AG10803 (cell line): ENCODE results near the gene PACS2.
A peak's percentile ranks its signal among the peaks of the same experiment; 100 is the strongest.

ENCODE experiments used
- DNase-seq: peaks from one replicate; pipeline ENCODE4 v3.0.0; 2010; ENCODE audit warnings: low read depth
- H3K4me3 ChIP-seq: 2 replicates; pipeline ENCODE4 v1.5.1; 2011; ENCODE audit warnings: mild to moderate bottlenecking, low read length, control low read depth
- TF ChIP-seq, protein P1 (sequence below): conservative IDR thresholded peaks from 2 replicates; pipeline ENCODE4 v1.5.1; 2011; ENCODE audit warnings: mild to moderate bottlenecking, low read length, control low read depth, inconsistent platforms

The PACS2 gene

DNA sequence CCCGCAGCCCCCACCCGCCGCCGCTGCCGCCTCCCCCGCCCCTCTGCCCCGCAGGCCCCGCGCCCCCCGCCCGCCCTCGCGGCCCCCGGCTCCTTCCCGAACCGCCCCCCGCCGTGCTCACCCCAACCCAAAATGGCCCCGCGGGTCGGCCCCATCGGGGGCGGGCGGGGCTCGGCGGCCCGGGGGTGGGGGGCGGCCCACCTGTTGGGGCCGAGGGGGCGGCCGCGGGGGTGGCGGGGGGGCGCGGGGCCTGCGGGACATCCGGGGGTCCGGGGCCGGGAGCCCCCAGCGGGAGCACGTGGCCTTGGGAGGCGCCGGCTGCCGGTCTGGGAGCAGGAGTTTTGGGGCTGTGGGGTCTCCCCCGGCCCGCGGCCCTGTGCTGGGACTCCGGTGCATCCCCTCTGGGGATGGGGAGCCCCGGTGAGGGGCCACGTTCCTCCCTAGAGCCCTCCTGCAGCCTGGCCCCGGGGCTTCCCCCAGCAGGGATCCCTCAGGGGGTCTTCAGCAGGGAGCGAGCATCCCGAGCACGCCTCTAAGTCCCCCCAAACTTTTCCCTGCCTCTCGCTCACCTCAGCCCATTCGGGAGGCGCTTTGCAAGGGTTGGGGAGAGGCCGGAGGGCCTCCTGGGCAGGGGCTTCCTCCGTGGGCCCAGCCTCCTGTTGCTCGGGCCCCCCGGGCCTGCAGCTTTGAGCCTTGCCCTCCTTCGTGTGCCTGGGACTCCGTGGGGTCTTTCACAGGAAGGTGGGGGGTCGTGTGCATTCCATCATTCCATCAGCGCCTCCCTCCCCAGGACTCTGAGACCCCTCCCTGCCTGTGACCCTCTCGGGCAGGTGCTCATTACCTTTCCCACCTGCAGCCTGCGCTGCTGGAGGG, 105.8 kb downstream of the PACS2 start:
- H3K4me3 ChIP-seq, result peak overlapping the region; percentile 80
- TF ChIP-seq, protein P1, sequence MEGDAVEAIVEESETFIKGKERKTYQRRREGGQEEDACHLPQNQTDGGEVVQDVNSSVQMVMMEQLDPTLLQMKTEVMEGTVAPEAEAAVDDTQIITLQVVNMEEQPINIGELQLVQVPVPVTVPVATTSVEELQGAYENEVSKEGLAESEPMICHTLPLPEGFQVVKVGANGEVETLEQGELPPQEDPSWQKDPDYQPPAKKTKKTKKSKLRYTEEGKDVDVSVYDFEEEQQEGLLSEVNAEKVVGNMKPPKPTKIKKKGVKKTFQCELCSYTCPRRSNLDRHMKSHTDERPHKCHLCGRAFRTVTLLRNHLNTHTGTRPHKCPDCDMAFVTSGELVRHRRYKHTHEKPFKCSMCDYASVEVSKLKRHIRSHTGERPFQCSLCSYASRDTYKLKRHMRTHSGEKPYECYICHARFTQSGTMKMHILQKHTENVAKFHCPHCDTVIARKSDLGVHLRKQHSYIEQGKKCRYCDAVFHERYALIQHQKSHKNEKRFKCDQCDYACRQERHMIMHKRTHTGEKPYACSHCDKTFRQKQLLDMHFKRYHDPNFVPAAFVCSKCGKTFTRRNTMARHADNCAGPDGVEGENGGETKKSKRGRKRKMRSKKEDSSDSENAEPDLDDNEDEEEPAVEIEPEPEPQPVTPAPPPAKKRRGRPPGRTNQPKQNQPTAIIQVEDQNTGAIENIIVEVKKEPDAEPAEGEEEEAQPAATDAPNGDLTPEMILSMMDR, result no peak
- no peak for DNase-seq

DNA sequence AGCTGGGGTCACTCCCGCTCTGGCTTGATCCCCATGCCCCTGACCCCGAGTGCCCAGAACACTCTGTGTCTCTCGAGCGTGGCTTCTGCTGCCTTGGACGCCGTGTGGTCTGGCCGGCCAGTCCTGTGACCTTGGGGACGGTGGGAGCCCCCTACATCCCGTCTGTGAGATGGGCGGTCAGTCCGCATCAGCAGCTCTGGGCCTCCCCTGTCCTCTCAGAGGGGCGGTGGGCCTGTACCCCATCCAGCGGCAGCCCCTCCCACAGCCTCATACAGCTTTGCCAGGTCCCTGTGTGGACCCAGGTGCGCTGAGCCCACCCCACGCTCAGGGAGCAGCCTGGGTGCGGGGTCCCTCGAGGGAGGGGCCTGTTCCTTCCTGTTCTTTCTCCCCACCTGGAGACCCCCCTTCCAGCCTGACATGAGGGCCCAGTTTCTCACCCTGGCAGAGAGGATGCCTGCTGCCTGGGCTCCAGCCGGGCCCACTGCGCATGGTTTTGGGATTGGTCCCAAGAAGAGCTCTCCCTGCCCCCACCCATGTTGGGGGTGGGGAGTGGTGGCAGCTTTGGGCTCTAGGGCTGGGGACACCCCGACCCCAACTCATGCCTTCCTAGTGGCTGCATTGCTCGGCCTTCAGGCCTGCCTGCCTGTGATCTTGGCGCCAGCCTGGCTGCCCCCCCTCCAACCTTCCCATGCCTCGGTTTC, 106.6 kb downstream of the PACS2 start:
- H3K4me3 ChIP-seq, result peak overlapping the region; percentile 80
- DNase-seq, result no peak
- TF ChIP-seq, protein P1, result no peak

DNA sequence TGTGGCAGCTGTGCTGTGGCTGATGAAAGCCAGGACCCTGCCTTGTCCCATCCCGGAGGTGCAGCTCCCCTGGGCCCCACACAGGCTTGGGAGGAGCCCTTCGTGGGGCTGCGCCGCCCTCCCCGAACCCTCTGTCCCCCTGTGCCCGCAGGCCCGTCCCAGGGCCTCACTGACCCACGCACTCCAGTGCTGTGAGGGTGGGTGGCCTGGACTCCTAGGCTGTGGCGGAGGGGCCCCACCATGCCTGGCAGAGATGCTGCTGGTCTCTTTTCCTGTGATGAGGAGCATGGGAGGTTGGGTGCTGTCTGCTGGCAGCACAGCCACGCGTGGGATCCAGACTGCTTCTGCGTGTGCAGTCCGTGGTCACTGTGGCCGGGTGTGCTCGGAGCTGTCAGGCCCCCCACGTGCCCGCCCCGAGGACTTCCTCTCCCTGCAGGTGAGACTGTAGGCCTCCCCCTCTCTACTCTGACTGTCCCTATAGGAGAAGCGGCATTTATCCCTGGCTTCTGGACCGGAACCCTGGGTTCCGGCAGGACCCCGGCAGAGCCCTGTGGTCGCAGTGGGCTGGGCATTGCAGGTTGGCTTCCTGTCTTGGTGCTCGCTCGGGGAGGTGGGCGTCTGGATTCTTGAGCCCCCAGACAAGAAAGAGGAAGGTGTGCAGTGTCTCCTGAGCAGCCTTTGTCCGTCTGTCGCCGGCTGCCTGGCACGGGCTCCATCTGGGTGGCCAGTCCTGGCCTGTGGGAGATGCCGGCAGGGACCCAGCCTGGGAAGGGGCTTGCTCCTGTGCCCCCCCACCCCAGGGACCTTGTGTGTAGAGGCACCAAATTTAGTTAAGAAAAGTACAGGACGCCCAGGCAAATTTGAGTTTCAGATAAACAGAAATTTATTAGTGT, 107.4 kb downstream of the PACS2 start:
- DNase-seq, result no peak
- TF ChIP-seq, protein P1, result no peak
- H3K4me3 ChIP-seq, result peak overlapping the region; percentile 80

DNA sequence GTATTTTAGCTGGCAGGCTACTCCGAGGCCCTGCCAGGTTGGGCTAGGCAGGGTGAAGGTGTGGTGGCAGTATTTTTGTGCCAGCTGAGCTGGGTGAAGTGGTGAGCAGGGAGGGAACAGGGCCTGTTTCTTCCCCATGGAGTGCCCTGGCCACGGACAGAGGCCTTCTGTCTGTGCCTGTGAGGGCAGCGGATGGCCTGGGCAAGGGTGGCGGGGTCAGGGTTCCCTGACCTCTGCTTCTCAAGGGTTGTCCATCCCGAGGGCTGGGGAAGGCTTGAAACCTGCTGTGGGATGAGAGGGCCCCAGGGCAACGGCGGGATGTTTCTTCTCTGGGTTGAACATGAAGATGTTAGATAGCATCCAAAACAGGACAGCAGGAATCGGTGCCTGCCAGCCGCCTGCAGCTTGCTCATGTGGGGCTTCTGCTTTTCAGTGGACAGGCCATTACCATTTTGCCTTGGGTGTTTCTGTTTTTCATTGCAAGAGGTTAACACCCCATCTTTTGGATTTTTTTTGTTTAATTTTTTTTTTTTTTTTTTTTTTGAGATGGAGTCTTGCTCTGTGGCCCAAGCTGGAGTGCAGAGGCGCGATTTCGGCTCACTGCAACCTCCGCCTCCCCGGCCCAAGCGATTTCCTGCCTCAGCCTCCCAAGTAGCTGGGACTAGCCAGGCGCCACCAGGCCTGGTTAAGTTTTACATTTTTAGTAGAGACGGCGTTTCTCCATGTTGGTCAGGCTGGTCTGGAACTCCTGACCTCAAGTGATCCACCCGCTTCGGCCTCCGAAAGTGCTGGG, 108.3 kb downstream of the PACS2 start:
- TF ChIP-seq, protein P1, result no peak
- no peak overlapping the region for H3K4me3 ChIP-seq
- DNase-seq, result no peak

DNA sequence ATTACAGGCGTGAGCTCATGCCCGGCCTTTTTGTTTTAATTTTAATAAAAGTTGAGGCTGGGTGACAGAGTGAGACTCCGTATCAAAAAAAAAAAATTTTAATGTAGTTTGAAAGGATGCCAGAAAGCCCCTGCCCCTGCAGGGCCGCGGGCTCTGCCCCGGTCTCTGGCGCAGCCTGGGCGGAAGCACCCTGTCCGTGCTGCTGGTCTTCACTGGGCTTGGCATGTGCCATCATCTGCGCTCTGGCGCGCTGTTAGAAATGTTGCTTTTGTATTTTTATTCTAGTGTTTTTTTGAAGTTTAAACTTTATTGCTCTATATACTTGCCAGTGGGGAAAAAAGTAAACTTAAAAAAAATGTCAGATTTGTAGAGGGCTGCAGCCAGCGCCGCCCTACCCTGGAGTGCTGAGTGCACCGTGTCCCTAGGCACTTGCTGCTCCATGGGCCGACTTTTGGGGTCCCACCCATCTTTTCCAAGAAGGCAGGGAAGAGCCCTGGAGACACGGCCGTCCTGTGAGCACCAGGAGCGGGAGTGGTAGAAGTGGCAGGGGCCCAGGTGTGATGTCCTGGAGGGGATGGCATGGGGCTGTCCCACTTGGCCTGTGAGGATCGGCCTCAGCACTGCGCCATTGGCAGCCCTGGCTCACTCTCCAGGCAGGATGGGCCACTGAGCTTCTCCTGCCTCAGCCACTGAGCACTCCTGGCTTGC, 109.1 kb downstream of the PACS2 start:
- DNase-seq, result no peak
- TF ChIP-seq, protein P1, result no peak
- H3K4me3 ChIP-seq, result no peak overlapping the region

GRCh38 chr14:105424861-105425260, 110.3 kb downstream of the PACS2 start:
- H3K4me3 ChIP-seq, result no peak overlapping the region
- DNase-seq, result no peak
- TF ChIP-seq, protein P1, result no peak
